ENCODE measurements around the gene AKNA.

The AKNA gene

GRCh38 chr9:114416906-114417305 lies 29.1 kb upstream of the AKNA start:
- no peak for DNase-seq

GRCh38 chr9:114416290-114416689 lies 28.5 kb upstream of the AKNA start:
- DNase-seq, result no peak

- DNase-seq, result no peak
These were observed 26.6 kb upstream of the AKNA start for GRCh38 chr9:114414346-114414745.

- DNase-seq, result no peak
These were observed 26.1 kb upstream of the AKNA start for GRCh38 chr9:114413861-114414301.

GRCh38 chr9:114412048-114412683 lies 24.4 kb upstream of the AKNA start:
- DNase-seq, result no peak

- DNase-seq, result no peak
These were observed 23.7 kb upstream of the AKNA start for GRCh38 chr9:114411452-114411851.

GRCh38 chr9:114410910-114411309 lies 23.1 kb upstream of the AKNA start:
- DNase-seq, result no peak

- no peak for DNase-seq
These were observed 22.1 kb upstream of the AKNA start for GRCh38 chr9:114409842-114410241.

GRCh38 chr9:114409103-114409780 lies 21.5 kb upstream of the AKNA start:
- DNase-seq, result no peak

- no peak for DNase-seq
These were observed 20.9 kb upstream of the AKNA start for GRCh38 chr9:114408645-114409044.

GRCh38 chr9:114407889-114408288 lies 20.1 kb upstream of the AKNA start:
- no peak for DNase-seq

GRCh38 chr9:114406441-114406840 lies 18.7 kb upstream of the AKNA start:
- DNase-seq, result no peak

GRCh38 chr9:114405294-114406034 lies 17.7 kb upstream of the AKNA start:
- DNase-seq, result peak in 12 of 14 donors; percentile 11 to 73 (median 66)

GRCh38 chr9:114404531-114404930 lies 16.7 kb upstream of the AKNA start:
- no peak for DNase-seq

- no peak for DNase-seq
These were observed 15.5 kb upstream of the AKNA start for GRCh38 chr9:114403153-114403756.

GRCh38 chr9:114401344-114401743 lies 13.6 kb upstream of the AKNA start:
- DNase-seq, result no peak

GRCh38 chr9:114400772-114401171 lies 13.0 kb upstream of the AKNA start:
- no peak for DNase-seq

GRCh38 chr9:114400219-114400618 lies 12.4 kb upstream of the AKNA start:
- DNase-seq, result no peak

- no peak for DNase-seq
These were observed 11.6 kb upstream of the AKNA start for GRCh38 chr9:114399381-114399780.

GRCh38 chr9:114397848-114398605 lies 10.2 kb upstream of the AKNA start:
- peak; percentile 31 to 94 (median 82) for DNase-seq

- peak in 1 of 14 donors; percentile 56 for DNase-seq
These were observed 9.6 kb upstream of the AKNA start for GRCh38 chr9:114397219-114397847.

All from C1 segment of cervical spinal cord (tissue), 14 donors.